ENCODE results near the gene SLC9B2.

SLC9B2 gene

GRCh38 chr4:103076747-103077347, at the start of gene SLC9B2:
TSS of gene SLC9B2 (minus strand) at chr4:103076761. CDS start at chr4:103067550, 9,211 bp downstream.
- peak in 2 of 3 donors; percentile 57 to 74 for DNase-seq

- peak; percentile 21 to 52 (median 41) for DNase-seq
Measured at GRCh38 chr4:103126126-103126525, 49.6 kb upstream of the SLC9B2 start.

GRCh38 chr4:103123114-103123513, 46.6 kb upstream of the SLC9B2 start:
- no peak for DNase-seq

GRCh38 chr4:103118166-103118565, 41.6 kb upstream of the SLC9B2 start:
- DNase-seq: no peak

- DNase-seq: no peak
Measured at GRCh38 chr4:103111598-103111997, 35.0 kb upstream of the SLC9B2 start.

- DNase-seq: no peak
Measured at GRCh38 chr4:103108542-103108941, 32.0 kb upstream of the SLC9B2 start.

GRCh38 chr4:103105558-103106356, 29.2 kb upstream of the SLC9B2 start:
- DNase-seq: no peak

GRCh38 chr4:103104886-103105285, 28.3 kb upstream of the SLC9B2 start:
- no peak for DNase-seq

GRCh38 chr4:103100691-103101090, 24.1 kb upstream of the SLC9B2 start:
- no peak for DNase-seq

- peak; percentile 81 to 95 (median 95) for DNase-seq
Measured at GRCh38 chr4:103099691-103100392, 23.3 kb upstream of the SLC9B2 start, which contains the start of gene BDH2. TSS of gene BDH2 (minus strand) at chr4:103099834. CDS start at chr4:103096254, 3,580 bp downstream.

GRCh38 chr4:103098756-103099440, 22.3 kb upstream of the SLC9B2 start:
- DNase-seq: peak in 2 of 3 donors; percentile 16 to 21

GRCh38 chr4:103098341-103098740, 21.8 kb upstream of the SLC9B2 start:
- no peak for DNase-seq

GRCh38 chr4:103097112-103097511, 20.6 kb upstream of the SLC9B2 start:
- no peak for DNase-seq

- DNase-seq: no peak
Measured at GRCh38 chr4:103095080-103095479, 18.5 kb upstream of the SLC9B2 start.

- DNase-seq: peak in 2 of 3 donors; percentile 30 to 38
Measured at GRCh38 chr4:103092245-103092644, 15.7 kb upstream of the SLC9B2 start.

GRCh38 chr4:103091601-103092223, 15.2 kb upstream of the SLC9B2 start:
- DNase-seq: peak; percentile 72 to 78 (median 75)

- no peak for DNase-seq
Measured at GRCh38 chr4:103089481-103089880, 12.9 kb upstream of the SLC9B2 start.

- DNase-seq: peak; percentile 46 to 63 (median 51)
Measured at GRCh38 chr4:103086551-103086950, 10.0 kb upstream of the SLC9B2 start.

GRCh38 chr4:103085555-103086196, 9.1 kb upstream of the SLC9B2 start:
- DNase-seq: no peak

GRCh38 chr4:103079621-103080020, 3.1 kb upstream of the SLC9B2 start:
- no peak for DNase-seq

- DNase-seq: peak; percentile 52 to 66 (median 58)
Measured at GRCh38 chr4:103075894-103076746, 441 bp downstream of the SLC9B2 start.
